ENCODE data around the gene GATD1.

GRCh38 chr11:727859-728748 lies 49.2 kb downstream of the GATD1 start:
- TF ChIP-seq POLR2A (IDR thresholded peaks at IDR 0.05; ENCODE audit: low read depth, low read length) (0 out of 2 replicates have a peak, but pooled peaks have one; percentile 7), RELA (IDR thresholded peaks at IDR 0.05; ENCODE audit: borderline replicate concordance, partially characterized antibody) (peak; percentile 16), ZZZ3 (IDR thresholded peaks at IDR 0.05; ENCODE audit: control insufficient read depth, insufficient read length, low read depth) (no peak), CTCF (IDR thresholded peaks at IDR 0.05 in 2 of 3, conservative IDR thresholded peaks at IDR 0.05 in 1 of 3; ENCODE audit: control insufficient read depth in 2 of 3, extremely low read depth in 1 of 3, insufficient read depth in 1 of 3, low read depth in 3 of 3, low read length in 3 of 3) (peak; percentile 93 to 100 (median 100); a peak in 5 of 6 replicates), SPI1 (IDR thresholded peaks at IDR 0.05; ENCODE audit: borderline replicate concordance, insufficient read depth, low read depth, low read length) (no peak), WRNIP1 (IDR thresholded peaks at IDR 0.05; ENCODE audit: borderline replicate concordance, low read depth, low read length) (no peak), CREB1 (IDR thresholded peaks at IDR 0.05; ENCODE audit: low read depth) (no peak), MYC (IDR thresholded peaks at IDR 0.05; ENCODE audit: insufficient read depth, insufficient read length, insufficient replicate concordance, low read length, severe bottlenecking) (no peak), CHD2 (IDR thresholded peaks at IDR 0.05; ENCODE audit: borderline replicate concordance, low read depth, low read length) (no peak)

Measured in GM12878 (cell line).